Activated T-helper 17 cell treated with anti-CD3 and anti-CD28 coated beads, Interleukin-2, amount 50 U/mL, for 72 hours (primary cell): ENCODE data around the gene KRTAP5-7. TPM values are rescaled to one million over a fixed set of nuclear protein-coding genes. Genes with fewer than 3 reads are reported as not detected.
"Not testable (repeated sequence)": the region's sequence is repeated elsewhere in the genome, so short reads cannot be mapped to it uniquely, and the experiment has no call there.

ENCODE experiments used
- ATAC-seq: fragments of 150-1000 bp; cut with Tn5 transposase; replicated peaks from 2 replicates; pipeline ENCODE4 v1.10.0; 2021; ENCODE audit warnings: mild to moderate bottlenecking, moderate library complexity
- H3K27ac Mint-ChIP-seq: one replicate; pipeline ENCODE4 v1.8.0; 2022; ENCODE audit warnings: mixed read lengths
- H3K27me3 Mint-ChIP-seq: one replicate; pipeline ENCODE4 v1.8.0; 2022; ENCODE audit warnings: mixed read lengths
- H3K36me3 Mint-ChIP-seq: one replicate; pipeline ENCODE4 v1.8.0; 2022; ENCODE audit warnings: low read depth, mild to moderate bottlenecking, mixed read lengths
- H3K4me1 Mint-ChIP-seq: one replicate; pipeline ENCODE4 v1.8.0; 2022; ENCODE audit warnings: mixed read lengths
- H3K4me3 Mint-ChIP-seq: one replicate; pipeline ENCODE4 v1.8.0; 2022; ENCODE audit warnings: mild to moderate bottlenecking, mixed read lengths
- H3K9me3 Mint-ChIP-seq: one replicate; pipeline ENCODE4 v1.8.0; 2022; ENCODE audit warnings: mixed read lengths
- total RNA-seq, 2 donors: library from RNA; stranded (reverse); gene quantifications; one replicate each; pipeline ENCODE4 v1.2.3, GENCODE V29; 2022

Gene KRTAP5-7
- total RNA-seq, 2 donors from 2014 or later = 0.17 TPM; not detected in 1

DNA sequence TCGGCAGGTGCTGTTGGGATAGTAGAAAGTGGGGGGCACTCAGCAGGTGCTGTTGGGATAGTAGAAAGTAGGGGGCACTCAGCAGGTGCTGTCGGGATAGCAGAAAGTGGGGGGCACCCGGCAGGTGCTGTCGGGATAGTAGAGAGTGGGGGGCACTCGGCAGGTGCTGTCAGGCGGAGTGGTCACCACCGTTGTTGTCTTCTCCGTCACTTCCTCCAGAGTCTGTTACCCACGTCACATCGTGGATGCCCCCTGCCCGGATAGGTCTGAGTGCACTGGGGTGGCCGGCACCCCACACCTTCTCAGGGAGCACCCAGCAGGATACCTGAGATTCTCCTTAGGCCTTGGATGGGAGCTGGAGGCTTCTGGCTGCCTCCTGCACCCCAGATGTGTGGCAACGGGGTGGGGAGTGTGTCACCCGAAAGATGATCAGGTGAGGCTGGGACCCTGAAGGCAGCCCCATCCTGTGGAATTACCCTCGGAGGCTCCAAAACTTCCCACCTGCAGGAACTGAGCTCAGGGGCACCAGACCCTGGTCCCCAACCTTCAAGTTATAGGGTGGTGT is 24.1 kb upstream of the KRTAP5-7 start:
- H3K4me3 Mint-ChIP-seq = no peak overlapping the region
- no peaks in the 10 kb centered on the region for H3K27me3 Mint-ChIP-seq
- no peak for ATAC-seq
- H3K4me1 Mint-ChIP-seq = no peaks in the 10 kb centered on the region
- peaks cover 80% of the 10 kb centered on the region for H3K36me3 Mint-ChIP-seq
- no peak overlapping the region for H3K27ac Mint-ChIP-seq
- peaks cover 4% of the 10 kb centered on the region for H3K9me3 Mint-ChIP-seq

DNA sequence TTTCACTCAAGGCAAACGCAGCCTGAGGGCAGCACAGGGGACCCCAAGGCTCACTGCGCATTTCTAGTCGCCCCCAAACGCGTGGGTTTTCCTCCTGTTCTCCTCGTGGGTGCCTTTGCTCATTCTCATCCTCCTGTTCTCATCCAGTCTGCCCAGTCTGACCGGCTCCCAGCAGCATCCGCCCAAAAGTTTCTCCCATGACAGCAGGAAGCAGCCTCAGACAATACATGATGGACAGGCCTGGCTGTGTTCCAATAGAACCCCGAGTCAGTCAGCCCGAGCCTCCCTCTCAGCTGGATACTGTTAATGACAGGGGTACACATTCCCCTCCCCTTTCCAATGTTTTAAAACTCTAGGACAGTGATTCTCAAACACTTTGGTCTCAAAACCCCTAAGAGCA is 22.5 kb upstream of the KRTAP5-7 start:
- ATAC-seq = no peak
- Mint-ChIP-seq H3K9me3 (peaks cover 11% of the 10 kb centered on the region), H3K27ac (no peak overlapping the region), H3K4me3 (no peak overlapping the region), H3K4me1 (no peaks in the 10 kb centered on the region), H3K27me3 (no peaks in the 10 kb centered on the region), H3K36me3 (peaks cover 64% of the 10 kb centered on the region)

DNA sequence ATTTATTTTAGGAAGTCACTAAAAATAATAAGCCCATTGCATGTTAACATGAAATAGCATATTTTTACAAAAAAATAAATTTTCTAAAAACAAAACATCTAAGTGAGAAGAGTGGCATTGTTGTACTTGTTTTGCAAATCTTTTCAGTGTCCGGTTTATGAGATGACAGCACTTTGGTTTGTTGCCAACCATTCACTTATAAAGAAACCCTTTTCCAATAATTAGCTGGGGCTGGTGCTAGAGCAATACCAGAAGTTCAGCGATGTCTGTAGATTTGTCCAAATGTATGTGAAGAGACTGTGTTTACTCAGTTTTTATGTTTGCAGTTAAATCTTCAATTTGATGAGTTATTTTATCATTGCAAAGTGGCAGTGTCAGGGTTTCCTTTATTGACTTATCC is 22.1 kb upstream of the KRTAP5-7 start:
- no peaks in the 10 kb centered on the region for H3K4me1 Mint-ChIP-seq
- no peaks in the 10 kb centered on the region for H3K27me3 Mint-ChIP-seq
- peaks cover 59% of the 10 kb centered on the region for H3K36me3 Mint-ChIP-seq
- peaks cover 15% of the 10 kb centered on the region for H3K9me3 Mint-ChIP-seq
- no peak for ATAC-seq
- no peak overlapping the region for H3K27ac Mint-ChIP-seq
- no peak overlapping the region for H3K4me3 Mint-ChIP-seq

DNA sequence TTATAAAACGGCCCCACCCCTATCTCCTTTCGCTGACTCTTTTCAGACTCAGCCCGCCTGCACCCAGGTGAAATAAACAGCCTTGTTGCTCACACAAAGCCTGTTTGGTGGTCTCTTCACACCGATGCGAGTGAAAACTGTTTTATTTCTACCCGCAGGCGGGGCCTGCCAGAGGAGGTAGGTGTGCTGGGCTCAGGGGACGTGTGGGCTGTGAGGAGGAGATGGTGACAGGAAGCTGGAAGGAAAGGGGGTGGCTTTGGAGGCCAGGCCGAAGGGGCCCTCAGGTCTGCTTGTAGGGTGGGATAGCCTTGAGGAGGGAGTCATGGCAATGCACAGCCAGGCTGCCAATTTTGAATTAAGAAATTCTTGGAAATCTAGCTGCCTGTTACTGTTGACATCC is 21.3 kb upstream of the KRTAP5-7 start:
- ATAC-seq = no peak
- Mint-ChIP-seq H3K9me3 (peaks cover 15% of the 10 kb centered on the region), H3K4me1 (no peaks in the 10 kb centered on the region), H3K27ac (no peak overlapping the region), H3K4me3 (no peak overlapping the region), H3K27me3 (no peaks in the 10 kb centered on the region), H3K36me3 (peaks cover 52% of the 10 kb centered on the region)

DNA sequence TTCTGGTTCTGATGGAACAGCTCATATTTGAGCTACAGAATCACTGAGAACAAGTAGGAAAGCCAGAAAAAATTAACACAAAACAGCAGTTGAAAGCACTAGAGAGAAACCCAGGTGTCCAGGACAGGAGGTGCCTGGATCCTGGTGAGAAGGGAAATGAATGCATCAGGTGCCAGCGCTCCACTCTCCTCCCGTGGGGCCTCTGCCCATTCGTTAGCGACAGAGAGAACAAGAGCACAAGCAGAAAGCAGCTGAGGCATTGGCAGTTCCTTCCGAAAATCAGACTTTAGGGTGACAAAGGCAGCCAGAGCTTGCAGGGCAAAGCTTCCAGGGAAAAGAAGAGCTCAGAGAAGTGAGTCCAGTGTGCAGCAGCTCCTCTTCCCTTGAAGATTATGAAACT is 20.0 kb upstream of the KRTAP5-7 start:
- Mint-ChIP-seq H3K4me3 (no peak overlapping the region), H3K27me3 (no peaks in the 10 kb centered on the region), H3K36me3 (peaks cover 38% of the 10 kb centered on the region), H3K4me1 (no peaks in the 10 kb centered on the region), H3K9me3 (peaks cover 16% of the 10 kb centered on the region), H3K27ac (no peak overlapping the region)
- no peak for ATAC-seq

DNA sequence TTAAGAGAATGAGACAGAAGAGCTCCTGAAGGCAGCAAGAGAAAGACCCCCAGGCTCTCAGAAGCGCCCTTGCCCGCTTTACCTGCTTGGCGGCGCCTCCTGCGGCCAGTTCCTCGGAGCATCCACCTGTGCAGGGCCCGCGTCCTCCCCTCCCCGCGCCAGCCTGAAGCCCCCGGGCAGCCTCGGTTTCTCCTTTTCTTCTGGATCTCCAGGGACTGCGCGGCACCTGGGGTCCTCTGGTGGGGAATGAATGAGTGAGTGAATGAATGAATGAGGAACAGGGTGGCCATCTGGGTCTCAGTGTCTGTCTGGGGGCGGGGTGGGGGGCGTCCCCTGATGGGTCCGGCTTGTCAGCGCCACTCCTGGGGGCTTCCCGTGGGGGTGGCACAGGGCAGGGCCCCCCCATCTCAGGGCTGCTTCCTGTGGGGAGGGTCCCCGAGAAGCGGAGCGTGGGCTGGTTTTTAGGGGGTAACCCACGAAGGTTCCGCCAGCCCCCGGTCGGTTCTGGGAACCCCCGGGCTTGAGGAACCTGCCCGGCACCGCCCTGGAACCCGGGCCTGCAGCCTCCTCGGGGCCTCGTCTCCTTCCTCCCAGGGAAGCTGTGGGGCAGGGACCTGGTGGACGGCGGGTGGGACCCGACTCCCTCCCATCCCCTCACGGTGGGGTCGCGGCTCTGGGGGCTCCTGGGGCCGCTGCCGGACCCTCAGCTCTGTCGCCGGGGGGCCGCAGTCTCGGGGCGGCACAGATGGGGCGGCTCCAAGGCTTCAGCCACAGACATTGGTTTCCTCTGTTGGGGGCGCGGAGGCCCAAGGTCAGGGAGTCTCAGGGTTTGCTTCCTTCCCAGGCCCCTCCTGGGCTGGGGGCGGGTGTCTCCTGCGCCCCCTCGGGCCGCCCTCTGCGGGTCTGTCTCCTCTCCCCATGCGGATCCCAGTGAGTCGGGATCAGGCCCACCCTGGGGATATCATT is 8.3 kb upstream of the KRTAP5-7 start:
- no peak overlapping the region for H3K4me3 Mint-ChIP-seq
- peaks cover 3% of the 10 kb centered on the region for H3K9me3 Mint-ChIP-seq
- no peak overlapping the region for H3K27ac Mint-ChIP-seq
- no peaks in the 10 kb centered on the region for H3K4me1 Mint-ChIP-seq
- no peak for ATAC-seq
- H3K27me3 Mint-ChIP-seq = no peaks in the 10 kb centered on the region
- H3K36me3 Mint-ChIP-seq = no peaks in the 10 kb centered on the region

DNA sequence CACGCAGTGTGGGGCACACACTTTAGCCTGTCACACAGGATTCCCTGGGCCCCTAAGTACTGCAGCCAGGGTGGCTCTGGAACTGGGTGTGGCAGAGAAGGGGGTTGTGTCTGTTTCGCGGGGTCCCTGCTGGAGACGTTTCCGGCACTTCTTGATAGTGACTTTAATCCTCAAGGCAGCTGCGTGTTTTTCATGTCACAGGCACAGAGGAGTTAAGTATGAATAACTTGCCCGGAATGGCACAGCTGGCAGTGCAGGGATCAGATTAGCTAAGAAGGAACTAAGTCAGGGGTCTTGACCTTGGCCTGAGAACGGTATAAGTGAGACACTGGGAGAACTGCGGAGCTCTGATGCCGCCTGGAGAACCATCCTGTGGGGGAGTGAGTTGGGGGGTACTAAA is 7.5 kb upstream of the KRTAP5-7 start:
- no peaks in the 10 kb centered on the region for H3K36me3 Mint-ChIP-seq
- no peaks in the 10 kb centered on the region for H3K4me1 Mint-ChIP-seq
- no peak for ATAC-seq
- no peak overlapping the region for H3K27ac Mint-ChIP-seq
- no peaks in the 10 kb centered on the region for H3K27me3 Mint-ChIP-seq
- peaks cover 3% of the 10 kb centered on the region for H3K9me3 Mint-ChIP-seq
- no peak overlapping the region for H3K4me3 Mint-ChIP-seq

DNA sequence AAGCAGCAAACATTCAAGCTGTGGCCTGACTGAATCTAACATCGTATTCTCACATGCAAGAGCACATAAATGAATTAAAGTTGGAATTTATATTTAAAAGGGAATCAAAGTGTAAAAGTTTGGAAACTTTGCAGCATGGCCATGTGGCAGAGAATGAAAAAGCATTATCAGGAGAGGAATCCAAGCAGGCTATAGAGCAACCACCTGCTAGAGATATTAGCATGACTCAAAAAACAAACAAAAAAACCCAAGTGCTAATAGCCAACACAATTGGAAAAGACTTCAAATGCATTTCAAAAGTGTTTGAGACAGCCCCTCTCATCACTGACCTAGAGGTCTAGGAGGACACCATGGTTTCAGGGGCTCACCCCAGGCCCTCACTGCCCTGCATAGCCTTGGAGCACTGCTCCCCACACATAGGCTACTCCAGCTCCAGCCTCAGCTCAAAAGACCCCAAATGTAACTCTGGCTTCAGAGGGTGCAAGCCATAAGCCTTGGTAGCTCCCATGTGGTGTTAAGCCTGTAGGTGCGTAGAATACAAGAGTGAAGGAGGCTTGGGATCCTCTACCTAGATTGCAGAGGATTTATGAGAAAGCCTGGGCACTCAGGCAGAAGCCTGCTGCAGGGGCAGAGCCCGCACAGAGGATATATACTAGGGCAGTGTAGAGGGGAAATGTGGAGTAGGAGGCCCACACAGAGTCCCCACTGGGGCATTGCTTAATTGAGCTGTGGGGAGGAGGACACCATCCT is 1.7 kb upstream of the KRTAP5-7 start:
- peaks cover 13% of the 10 kb centered on the region for H3K27me3 Mint-ChIP-seq
- no peak overlapping the region for H3K27ac Mint-ChIP-seq
- no peaks in the 10 kb centered on the region for H3K9me3 Mint-ChIP-seq
- H3K4me3 Mint-ChIP-seq = no peak overlapping the region
- H3K4me1 Mint-ChIP-seq = no peaks in the 10 kb centered on the region
- no peak for ATAC-seq
- H3K36me3 Mint-ChIP-seq = no peaks in the 10 kb centered on the region

DNA sequence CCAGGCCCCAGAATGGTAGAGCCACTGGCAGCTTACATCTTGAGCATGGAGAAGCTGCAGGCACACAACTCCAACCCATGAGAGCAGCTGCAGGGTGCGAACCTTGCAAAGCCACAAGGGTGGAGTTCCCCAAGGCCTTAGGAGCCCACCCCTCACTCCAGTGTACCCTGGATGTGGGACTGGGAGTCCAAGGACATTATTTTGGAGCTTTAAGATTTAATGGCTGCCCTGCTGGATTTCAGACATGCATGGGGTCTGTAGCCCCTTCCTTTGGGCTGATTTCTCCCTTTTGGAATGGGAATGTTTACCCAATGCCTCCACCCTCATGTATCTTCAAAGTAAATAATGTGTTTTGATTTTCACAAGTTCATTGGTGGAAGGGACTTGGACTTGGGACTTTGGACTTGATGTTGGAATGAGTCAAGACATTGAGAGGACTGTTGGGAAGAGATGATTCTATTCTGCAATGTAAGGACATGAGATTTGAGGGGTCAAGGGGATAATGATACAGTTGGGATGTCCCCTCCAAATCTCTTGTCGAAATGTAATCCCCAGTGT is 1.1 kb upstream of the KRTAP5-7 start:
- Mint-ChIP-seq H3K27ac (no peak overlapping the region), H3K27me3 (peaks cover 13% of the 10 kb centered on the region), H3K36me3 (no peaks in the 10 kb centered on the region), H3K9me3 (no peaks in the 10 kb centered on the region), H3K4me1 (no peaks in the 10 kb centered on the region), H3K4me3 (no peak overlapping the region)
- ATAC-seq = no peak

DNA sequence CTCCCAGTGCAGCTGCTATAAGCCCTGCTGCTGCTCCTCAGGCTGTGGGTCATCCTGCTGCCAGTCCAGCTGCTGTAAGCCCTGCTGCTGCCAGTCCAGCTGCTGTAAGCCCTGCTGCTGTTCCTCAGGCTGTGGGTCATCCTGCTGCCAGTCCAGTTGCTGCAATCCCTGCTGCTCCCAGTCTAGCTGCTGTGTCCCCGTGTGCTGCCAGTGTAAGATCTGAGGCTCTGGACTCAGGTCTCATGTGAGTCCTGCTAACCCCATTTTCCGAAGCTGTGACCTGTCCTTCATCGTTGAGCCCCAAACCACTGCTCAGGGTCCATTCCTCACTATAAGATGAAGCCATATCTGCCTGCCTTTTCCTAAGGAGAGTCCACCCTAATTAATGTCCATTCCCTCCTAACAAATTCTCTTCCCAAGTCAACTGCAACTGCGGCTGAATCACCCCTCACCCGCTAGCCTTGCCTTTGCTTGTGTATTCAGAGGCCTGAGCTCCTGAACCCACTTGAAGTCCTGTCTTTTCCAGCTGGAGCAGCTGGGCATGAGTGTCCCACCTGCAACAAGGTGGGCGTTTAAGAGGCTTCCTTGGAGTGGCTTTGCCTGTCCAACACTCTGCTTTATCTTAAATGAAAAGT is 626 bp downstream of the KRTAP5-7 start:
- H3K36me3 Mint-ChIP-seq = no peaks in the 10 kb centered on the region
- H3K4me1 Mint-ChIP-seq = no peaks in the 10 kb centered on the region
- no peak overlapping the region for H3K27ac Mint-ChIP-seq
- no peaks in the 10 kb centered on the region for H3K9me3 Mint-ChIP-seq
- H3K4me3 Mint-ChIP-seq = no peak overlapping the region
- ATAC-seq = no peak
- H3K27me3 Mint-ChIP-seq = peaks cover 13% of the 10 kb centered on the region

DNA sequence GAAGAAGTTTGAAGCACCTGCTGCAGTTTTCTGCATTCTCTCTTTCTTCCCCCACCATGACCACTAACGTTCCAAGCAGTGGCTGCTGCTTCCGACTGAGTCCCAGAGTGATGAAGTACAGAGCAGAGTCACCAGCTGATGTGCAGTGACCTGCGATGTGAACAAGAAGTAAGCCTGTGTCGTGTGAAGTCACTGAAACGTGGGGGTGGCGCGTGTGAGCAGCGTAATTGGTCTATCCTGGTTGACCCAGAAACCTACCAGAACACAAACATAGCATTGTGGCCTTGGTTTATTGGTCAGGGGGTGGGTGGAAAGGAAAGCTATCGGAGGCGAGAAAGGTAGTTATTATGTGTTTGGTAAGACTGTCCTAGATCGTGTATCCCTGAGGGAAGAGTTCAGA is 3.5 kb downstream of the KRTAP5-7 start:
- H3K27me3 Mint-ChIP-seq = peaks cover 10% of the 10 kb centered on the region
- H3K27ac Mint-ChIP-seq = no peak overlapping the region
- H3K4me1 Mint-ChIP-seq = no peaks in the 10 kb centered on the region
- ATAC-seq = peak; percentile 53
- H3K4me3 Mint-ChIP-seq = no peak overlapping the region
- H3K36me3 Mint-ChIP-seq = no peaks in the 10 kb centered on the region
- no peaks in the 10 kb centered on the region for H3K9me3 Mint-ChIP-seq

DNA sequence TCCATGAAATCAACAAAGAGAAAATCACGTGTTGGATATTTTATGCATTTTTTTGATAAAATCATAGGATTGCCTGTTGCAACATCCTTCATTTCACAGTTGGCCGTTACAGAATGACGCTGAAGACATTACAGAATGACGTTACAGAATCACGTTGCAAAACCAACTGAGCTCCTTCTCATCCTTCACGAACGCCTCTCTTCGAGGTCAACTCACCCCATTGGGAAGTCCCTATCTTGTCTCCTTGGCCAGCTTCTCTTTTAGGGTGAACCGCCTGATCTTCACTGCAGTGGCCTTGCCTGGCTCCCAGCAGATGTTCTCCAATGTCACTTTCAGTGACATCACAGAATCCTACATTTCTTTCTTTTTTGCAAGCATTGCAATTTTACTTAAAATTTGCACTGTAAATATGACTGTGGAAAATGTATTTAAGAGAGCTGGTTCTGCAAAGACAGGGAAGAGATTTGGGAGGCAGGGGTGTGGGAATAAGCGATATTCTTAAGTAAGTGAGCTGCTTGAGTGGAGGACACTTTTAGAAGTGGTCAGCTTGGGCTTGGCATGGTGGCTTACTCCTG is 5.1 kb downstream of the KRTAP5-7 start:
- H3K4me1 Mint-ChIP-seq = no peaks in the 10 kb centered on the region
- no peak overlapping the region for H3K27ac Mint-ChIP-seq
- no peaks in the 10 kb centered on the region for H3K9me3 Mint-ChIP-seq
- no peaks in the 10 kb centered on the region for H3K36me3 Mint-ChIP-seq
- H3K4me3 Mint-ChIP-seq = no peak overlapping the region
- no peak for ATAC-seq
- H3K27me3 Mint-ChIP-seq = peaks cover 8% of the 10 kb centered on the region

DNA sequence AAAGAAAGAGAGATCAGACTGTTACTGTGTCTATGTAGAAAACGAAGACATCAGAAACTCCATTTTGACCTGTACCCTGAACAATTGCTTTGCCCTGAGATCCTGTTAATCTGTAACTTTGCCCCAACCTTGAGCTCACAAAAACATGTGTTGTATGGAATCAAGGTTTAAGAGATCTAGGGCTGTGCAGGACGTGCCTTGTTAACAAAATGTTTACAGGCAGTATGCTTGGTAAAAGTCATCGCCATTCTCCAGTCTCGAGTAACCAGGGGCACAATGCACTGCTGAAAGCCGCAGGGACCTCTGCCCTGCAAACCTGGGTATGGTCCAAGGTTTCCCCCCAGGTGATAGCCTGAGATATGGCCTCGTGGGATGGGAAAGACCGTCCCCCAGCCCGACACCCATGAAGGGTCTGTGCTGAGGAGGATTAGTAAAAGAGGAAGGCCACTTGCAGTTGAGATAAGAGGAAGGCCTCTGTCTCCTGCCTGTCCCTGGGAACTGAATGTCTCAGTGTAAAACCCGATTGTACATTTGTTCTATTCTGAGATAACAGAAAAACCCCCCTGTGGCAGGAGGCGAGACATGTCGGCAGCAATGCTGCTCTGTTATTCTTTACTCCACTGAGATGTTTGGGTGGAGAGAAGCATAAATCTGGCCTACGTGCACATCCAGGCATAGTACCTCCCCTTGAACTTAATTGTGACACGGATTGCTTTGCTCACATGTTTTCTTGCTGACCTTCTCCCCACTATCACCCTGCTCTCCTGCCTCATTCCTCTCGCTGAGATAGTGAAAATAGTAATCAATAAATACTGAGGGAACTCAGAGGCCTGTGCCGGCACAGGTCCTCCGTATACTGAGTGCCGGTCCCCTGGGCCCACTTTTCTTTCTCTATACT is 7.9 kb downstream of the KRTAP5-7 start:
- H3K36me3 Mint-ChIP-seq, H3K4me1 Mint-ChIP-seq, H3K27ac Mint-ChIP-seq, ATAC-seq, H3K4me3 Mint-ChIP-seq, H3K9me3 Mint-ChIP-seq: not testable (repeated sequence)
- peaks cover 17% of the 10 kb centered on the region for H3K27me3 Mint-ChIP-seq
